DMS153 treated with DMSO at 0.1 percent for 48 hours (cell line): ENCODE data around the gene SPHKAP.
A peak's percentile ranks its signal among the peaks of the same experiment; 100 is the strongest.
"Not testable (repeated sequence)": the region's sequence is repeated elsewhere in the genome, so short reads cannot be mapped to it uniquely, and the experiment has no call there.

ENCODE experiments used
- DNase-seq: peaks from one replicate; lab custom pipeline; 2025; ENCODE audit not compliant: unreplicated experiment; lab: John Stamatoyannopoulos, UW

SPHKAP gene

DNA sequence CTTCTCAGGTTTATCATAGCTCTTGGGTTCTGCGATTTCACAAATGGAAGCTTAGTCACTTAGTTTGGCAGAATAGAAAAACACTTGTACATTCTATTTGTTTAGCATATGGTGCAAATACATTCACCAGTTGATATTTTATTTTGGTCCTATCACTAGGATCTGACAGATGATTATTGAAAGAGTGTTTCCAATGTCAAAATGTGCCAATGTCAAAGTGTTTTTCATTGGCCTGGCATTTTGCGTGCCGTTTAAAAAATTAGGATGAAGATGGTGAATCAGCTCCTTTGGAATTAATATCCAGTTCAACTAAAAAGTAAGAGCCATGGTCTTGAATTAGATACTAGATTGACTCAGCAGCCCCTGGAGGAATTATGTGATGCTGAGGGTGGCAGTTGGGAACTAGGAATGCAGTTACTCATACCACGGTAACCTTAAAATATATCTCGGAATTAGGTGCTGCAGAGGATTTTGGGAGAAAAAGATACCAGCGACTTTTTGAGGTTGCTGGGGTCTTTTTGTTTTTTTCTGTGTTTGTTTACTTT, 87.0 kb downstream of the SPHKAP start:
- DNase-seq, result no peak

DNA sequence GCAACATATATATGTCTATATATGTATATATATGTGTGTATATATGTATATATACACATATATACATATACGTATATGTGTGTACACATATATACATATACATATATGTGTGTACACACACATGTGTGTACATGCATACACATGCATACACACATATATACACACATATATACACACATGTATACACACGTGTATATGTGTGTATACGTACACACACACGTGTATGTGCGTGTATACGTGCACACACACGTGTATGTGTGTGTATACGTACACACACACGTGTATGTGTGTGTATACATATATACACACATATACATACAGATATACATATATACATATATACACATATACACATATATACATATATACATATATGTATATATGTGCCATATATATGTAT, 89.4 kb downstream of the SPHKAP start:
- DNase-seq, result no peak

DNA sequence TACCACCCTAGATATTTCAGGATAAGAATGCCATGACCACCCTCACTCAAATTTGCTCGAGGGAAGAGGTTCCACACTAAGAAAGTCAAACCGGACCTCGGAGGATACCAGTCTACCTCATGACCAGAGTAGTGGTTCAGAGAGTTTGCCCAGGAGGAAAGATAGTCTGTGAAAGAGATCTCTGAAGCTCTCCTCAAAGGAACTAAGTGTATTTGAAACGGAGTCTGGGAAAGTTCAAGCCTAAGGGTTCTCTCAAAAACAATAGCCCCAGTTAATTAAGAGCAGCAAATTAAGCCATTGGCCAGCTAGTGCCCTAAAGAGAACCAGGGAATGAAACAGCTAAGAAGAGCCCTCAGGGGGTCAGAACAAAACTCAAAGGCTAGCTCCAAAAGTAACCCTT, 94.9 kb downstream of the SPHKAP start:
- no peak for DNase-seq

DNA sequence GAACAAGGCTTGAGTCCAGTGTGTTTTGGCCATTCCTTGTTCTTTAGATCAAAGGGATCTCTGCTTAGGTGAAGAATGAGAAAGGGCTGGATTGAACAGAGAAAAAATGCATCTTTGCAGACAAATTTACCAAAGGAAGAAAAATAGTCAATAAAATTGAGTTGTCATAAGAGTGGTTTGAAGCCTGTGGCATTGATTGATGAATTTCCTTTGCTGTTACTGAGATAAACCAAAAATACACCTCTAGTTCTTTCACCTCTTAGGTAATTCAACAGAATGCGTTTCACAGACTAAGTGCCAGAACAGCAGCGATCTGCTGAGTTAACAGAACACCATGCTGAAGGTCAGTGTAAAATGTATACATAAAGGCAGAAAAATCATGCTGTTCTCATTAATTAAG, 96.8 kb downstream of the SPHKAP start:
- no peak for DNase-seq

DNA sequence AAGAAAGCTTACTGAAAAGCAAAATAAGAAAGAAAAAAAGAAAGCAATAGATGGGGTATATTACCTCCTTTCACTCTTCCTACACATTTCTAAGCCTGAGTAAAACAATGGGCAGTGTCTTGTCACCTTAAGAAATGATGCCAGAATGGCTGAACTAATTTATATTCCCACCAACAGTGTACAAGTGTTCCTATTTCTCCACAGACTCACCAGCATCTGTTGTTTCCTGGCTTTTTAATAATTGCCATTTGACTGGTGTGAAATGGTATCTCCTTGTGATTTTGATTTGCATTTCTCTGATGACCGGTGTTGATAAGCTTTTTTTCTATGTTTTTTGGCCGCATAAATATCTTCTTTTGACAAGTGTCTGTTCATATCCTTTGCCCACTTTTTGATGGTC, 98.4 kb downstream of the SPHKAP start:
- no peak for DNase-seq

DNA sequence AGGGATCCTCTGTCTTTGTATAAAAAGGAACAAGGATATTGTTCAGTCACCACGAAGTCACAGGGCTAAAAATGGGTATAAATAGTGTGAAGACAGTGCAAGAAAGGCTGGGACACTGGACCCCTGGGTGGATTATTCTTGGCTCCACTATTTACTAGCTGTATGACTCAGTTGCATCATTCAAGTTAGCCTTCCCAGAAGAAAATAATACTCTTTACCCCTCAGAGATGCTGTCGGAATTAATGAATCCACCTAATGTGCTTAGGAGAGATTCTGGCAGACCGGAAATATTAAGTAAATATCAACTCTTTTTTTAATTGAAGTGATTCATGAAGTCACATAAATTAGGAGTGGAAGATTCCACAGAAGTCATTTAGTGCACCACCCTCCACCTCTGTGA, 98.9 kb downstream of the SPHKAP start:
- no peak for DNase-seq

DNA sequence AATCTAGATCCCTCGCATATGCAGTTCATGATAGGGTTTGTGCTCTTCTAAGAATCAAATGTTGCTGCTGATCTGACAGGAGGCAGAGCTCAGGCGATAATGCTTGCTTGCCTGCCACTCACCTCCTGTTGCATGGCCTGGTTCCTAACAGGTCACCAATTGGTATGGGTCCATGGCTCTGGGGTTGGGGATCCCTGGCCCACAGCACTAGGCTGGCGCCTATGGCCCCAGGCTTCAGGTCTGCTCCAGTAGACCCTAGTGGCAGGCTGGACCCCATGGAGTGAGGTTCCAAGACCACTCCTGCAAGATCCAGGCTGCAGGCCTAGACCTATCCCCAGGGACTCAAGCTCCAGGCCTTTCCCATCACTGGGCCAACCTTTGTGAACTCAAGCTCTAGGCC, 102.3 kb downstream of the SPHKAP start:
- no peak for DNase-seq

DNA sequence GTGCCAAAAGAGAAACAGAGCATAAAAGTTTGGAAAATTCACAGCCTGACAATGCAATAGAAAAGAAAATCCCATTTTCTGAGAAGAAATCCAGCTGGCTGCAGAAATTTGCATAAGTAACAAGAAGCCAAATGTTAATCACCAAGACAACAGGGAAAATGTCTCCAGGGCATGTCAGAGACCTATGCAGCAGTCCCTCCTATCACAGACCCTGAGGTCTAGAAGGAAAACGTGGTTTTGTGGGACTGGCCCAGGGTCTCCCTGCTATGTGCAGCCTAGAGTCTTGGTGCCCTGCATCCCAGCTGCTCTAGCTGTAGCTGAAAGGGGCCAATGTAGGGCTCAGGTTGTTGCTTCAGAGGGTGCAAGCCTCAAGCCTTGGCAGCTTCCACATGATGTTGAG, 104.8 kb downstream of the SPHKAP start:
- not testable (repeated sequence) for DNase-seq

DNA sequence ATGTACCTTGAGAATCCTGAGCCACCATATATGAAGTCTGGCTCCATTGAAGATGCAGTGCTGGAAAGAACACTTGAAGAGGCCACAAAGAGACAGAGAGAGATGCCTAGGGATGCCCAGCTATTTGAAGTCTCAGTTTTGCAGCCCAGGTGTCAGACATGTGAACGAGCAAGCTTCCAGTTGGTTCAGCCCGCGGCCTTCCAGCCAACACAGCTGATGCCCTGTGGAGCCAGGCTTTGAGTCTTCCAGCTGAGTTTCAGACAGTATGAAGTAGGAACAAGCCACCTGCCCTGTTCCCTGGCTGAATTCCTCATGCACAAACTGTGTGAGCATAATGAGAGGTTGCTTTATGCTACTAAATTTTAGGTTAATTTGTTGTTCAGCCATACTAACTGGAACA, 108.8 kb downstream of the SPHKAP start:
- no peak for DNase-seq

DNA sequence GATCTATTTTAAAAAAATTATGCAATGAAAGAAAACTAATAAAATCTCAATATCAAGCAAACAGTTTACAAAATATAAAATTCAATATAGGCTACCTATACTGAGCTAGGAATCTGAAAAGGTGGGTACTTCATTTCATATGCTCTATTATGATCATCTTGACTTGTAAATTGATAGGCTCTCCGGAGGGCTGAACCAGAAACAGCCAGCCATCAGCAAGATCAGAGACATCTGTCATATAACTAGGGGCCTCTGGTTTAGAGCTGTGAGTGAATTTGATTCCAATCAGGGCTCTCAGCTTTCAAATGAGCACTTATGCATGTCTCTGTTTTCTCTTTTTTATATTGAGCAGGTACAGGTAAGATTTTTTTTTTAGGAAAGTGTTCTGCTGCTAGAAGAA, 114.2 kb downstream of the SPHKAP start:
- no peak for DNase-seq

DNA sequence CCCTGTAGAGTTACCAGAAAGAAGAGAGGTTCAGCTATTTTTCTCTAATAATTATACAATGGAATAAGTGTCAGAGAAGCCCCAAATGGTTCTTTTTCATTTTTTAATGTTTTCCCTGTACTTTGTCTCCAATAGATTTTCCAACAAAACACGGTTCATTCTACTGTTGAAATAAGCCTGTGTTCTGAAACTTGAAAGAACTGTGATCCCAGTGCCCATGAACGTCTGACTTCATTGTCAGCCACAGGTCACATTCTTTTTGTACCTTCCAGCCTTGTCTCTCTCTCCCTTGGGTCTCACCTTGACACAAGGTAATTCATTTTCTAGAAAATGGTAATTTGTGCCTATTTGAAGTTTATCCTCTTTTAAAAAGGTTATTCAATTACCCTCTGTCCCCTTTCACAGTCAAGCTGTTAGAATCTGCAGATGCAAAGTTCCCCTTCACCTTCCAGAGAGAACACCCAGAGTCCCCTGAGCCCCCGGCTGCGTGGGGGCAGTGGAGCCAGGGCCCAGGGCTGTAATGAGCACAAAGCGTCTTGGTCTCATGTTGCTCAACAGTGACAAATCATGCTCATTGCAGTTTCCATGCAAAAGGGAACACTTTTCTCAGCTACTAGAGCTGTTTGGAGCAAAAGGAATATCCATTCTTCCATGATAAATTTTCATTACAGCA, 115.2 kb downstream of the SPHKAP start:
- DNase-seq, result no peak

DNA sequence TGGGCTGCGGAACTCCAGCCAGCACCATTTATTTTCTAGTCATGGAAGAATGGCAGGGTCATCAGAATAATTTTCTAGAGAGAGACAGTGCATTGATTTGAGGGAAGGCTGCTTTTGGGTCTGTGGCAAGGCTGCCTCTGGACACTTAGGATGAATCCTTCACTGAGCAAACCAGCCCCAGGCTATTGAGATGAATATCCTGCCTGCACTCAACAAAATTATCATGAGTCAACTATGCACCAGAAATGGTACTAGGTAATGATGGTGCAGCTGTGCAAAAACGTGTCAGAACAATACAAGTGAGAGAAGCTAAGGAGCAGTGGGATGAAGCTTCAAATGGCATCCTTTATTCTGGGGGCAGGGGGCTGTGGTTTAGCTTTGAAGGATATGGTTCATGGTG, 115.8 kb downstream of the SPHKAP start:
- no peak for DNase-seq

DNA sequence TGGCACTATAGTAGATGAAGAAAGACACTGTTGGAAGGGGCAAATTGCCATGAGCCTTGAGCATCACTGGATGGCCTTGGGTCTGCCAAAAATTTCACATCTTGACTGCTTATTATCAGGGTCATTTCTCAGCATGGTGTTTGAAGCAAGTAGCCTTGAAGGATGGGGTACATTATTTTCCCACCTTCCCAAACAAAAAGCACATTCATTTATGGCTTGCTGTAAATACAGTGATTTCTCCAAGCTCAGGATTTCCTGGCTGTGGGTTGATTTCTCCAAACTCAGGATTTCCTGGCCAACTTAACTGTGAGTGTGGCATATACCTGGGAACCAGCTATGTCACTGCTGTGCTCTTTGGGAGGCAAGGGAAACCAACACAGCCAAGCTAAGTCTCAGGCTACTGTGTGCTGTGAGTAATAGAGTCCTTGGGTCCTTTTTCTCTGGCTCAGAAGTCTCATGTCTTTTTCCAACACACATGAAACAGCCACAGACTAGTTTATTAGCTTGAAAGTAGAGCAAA, 116.6 kb downstream of the SPHKAP start:
- no peak for DNase-seq

DNA sequence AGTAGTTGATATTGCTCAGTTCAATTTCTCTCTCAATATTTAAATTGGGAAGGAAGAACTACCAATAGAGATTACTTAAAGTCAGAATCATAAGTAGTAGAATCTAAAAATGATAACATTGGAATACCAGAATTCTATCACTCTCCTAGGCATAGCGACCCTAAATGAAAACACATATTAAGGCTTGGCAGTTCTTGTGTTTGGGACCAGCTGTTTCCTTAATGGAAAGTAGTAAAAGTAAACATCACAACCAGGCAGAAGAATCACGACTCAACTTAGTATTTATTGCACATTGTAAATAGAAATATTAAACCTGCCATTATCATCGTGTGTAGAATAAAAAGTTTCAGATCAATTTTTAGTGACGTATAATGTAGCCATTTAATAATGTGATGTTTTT, 117.5 kb downstream of the SPHKAP start:
- DNase-seq, result no peak

DNA sequence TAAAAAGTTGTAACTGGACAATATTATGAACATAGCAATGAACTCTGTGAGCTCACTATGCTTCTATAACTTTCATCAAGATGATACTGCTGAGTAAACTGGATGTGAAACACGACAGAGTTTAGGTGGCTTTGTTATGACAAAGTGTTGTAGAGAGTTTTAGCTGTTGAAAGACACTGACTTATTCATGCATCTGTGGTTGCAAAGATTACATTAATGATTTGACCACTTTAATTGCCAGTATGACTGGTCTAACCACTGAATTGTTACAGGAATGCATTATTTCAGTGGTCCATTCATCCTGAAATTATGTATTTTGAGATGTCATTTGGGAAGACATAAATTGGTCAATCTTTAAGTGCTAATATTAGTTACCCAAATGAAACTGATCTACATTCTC, 117.9 kb downstream of the SPHKAP start:
- no peak for DNase-seq

DNA sequence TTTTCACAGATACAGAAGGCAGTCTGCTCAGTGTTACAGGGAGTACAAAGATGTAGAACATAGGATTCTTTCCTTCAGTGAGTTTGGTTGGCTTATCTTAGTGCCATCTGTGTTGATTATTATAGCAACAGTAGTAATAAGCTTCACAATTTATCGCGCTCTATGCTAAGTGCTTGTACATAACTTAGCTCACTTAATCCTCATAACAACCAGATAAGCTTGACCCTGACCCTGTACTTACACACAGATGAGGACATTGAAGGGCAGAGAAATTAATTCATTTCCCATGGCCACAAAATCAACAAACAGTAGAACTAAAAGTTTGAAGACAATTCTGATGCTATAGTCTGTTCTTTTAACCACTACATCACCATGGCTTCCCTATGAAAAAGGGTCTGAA, 121.8 kb downstream of the SPHKAP start:
- no peak for DNase-seq

DNA sequence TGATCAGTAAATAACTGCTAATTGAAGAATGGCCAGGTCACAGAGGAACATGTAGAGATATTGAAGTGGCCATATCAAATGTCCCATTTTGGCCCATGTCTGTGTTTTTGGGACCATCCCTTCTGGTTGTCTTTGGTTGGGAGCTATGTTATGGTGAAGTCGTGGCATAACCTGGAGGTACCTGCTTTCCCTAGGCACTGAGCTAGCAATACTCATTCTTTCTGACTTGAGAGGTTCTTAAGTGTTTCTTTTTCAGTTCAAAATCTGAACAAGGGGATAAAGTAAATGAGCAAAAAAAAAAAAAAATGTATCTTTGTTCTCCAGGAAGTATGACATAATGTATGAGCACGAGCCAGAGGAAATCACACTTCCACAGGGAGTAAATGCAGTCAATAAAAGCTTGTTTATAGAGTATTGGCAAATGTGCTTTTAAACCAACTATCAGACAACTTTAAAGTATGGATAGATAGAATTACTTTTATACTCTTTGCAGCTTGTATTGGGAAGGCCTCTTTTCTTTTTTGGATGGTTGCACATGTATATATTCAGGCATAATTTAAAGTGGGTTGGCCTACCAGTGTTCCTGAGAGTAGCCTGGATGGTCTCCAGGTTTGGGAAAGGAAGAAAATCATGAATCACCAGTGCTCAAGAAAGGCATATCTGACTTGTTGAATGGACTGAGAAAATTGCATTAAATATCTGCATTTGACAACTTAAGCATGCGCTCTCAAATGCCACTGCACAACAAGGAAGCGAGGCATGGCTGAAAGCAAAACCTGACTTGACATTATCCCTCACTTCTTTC, 125.0 kb downstream of the SPHKAP start:
- DNase-seq, result no peak

DNA sequence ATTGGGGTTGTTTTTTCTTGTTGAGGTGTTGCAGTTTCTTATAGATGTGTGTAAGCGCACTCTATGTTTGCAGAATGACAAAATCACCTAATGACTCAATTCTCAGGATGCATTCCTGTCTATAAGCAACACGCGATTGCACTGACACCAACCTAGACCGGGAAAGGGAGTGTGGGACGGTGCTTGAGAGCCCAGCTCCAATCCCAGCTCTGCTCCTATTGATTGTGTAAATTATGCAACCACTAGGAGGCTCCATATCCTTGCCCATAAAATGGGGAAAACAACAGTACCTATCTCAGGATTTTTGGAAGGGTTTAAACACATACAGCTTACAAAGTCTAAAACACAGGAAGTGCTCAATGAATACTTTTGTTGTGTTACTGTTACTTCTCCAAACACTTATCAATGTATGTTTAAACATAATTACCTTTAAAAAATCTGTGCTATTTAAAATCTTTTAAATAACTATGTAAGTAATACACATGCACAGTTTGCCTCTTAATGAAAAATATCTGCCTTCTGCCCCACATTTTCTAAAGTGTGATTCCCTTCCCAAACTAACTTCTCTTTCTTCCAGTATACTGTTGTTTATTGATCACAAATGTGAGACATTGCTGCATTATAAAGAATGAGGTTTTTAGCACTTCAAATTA, 132.5 kb downstream of the SPHKAP start:
- peak; percentile 6 for DNase-seq

DNA sequence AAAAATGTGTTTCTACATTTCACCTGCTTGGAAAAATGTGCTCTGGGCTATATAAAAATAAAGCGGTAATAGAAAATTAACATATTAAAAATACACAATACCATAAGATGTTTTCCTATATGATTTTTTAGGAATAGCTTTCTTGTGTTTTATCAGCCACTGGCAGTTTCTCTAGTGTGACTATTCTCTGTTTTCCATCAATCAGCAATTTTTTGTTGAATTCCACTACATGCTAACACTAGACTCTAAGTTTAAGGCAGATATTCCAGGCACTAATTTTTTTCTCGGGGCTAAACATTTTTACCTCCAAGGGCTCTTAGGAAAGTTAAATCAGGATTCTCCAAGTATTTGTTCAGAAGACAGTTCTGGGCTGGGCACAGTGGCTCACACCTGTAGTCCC, 140.5 kb downstream of the SPHKAP start:
- no peak for DNase-seq

DNA sequence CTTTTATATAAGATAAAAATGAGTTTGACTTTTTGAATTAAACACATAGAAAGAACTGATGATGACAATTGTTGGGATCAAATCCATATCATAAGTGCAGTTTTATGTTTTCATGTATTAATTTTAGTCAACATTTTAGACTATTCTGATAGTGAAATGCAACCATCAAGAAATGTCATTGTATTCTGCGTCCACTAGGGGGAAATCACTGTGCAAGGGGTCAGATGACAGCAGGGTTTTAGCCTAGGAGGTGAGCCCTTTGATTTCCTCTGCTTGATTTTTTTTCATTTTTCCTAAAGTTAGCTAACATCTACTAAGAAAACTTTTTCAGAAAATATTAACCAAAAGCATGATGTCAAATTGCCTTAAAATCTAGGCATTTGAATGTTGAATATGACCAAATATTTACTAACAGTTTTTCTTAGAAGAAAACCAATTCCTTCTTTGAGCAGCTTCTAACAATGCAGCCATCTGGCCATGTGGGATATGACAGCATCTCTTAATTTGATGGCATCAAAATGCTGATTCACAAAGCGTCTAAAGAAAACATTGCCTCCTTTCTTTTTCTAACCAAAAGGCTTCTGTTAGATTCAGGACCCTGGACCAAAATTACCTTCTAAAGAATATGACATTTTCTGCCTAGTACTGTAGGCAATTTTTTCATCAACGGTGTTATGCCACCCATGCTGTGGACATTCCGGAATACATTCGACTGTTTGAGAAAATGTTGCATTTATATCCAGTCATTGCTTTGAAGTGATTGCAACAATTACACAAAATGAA, 141.5 kb downstream of the SPHKAP start:
- DNase-seq, result peak; percentile 12

DNA sequence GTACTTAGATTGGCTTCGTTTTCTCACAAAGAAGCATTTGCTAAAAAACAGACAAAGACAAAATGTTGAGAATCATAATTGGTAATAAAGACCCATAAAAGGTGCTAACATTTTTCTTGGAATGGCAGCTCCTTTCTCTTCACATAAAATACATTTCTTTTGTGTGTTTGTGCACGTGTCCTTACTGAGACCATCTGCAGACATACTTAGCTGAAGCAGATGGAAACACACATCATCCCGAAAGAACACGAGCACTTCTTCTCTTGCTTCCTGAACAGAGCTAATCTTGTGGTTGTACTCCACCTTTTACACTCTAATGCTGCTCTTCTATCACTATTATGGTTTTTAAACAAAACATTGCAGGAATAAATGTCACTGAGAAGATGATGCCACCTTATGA, 142.5 kb downstream of the SPHKAP start:
- DNase-seq, result no peak
